MCF 10A (cell line): ENCODE measurements around the gene MED12L. TPM values are rescaled to one million over a fixed set of nuclear protein-coding genes. Genes with fewer than 3 reads are reported as not detected.

Experiments used
- BruUV-seq: library from RNA; stranded (reverse); fragments of 400-500 nt; replicated peaks from 2 replicates; lab custom pipeline; 2021; lab: Mats Ljungman, UMichigan
- CTCF ChIA-PET: fragments of 300-600 bp; sonication (Branson Sonifier 250); formaldehyde crosslinking; extraction: SDS; loops from one replicate; lab custom pipeline; 2021; ENCODE audit warnings: antibody characterized with exemption, inconsistent platforms; lab: Yijun Ruan, JAX
- POLR2A ChIA-PET: fragments of 300-600, 350-650 bp; sonication (Branson Sonifier 250); formaldehyde crosslinking; extraction: SDS; loops from one replicate; lab custom pipeline; 2020; ENCODE audit warnings: antibody characterized with exemption, inconsistent platforms; lab: Yijun Ruan, JAX
- DNase-seq: peaks from one replicate; pipeline ENCODE4 v3.0.0-alpha.2; 2018; ENCODE audit not compliant: unreplicated experiment
- H3K27ac Mint-ChIP-seq: one replicate; pipeline ENCODE4 v1.8.0; 2022; ENCODE audit warnings: mild to moderate bottlenecking, low read depth, mixed read lengths; ENCODE audit not compliant: unreplicated experiment
- H3K27me3 Mint-ChIP-seq: one replicate; pipeline ENCODE4 v1.8.0; 2022; ENCODE audit warnings: mixed read lengths; ENCODE audit not compliant: insufficient read depth, unreplicated experiment
- H3K36me3 Mint-ChIP-seq: one replicate; pipeline ENCODE4 v1.8.0; 2022; ENCODE audit warnings: mild to moderate bottlenecking, moderate library complexity, mixed read lengths; ENCODE audit not compliant: insufficient read depth, unreplicated experiment
- H3K4me1 Mint-ChIP-seq: one replicate; pipeline ENCODE4 v1.8.0; 2022; ENCODE audit warnings: mixed read lengths; ENCODE audit not compliant: insufficient read depth, unreplicated experiment
- H3K4me3 Mint-ChIP-seq: one replicate; pipeline ENCODE4 v1.8.0; 2022; ENCODE audit warnings: mild to moderate bottlenecking, moderate library complexity, mixed read lengths; ENCODE audit not compliant: unreplicated experiment
- H3K9me3 Mint-ChIP-seq: one replicate; pipeline ENCODE4 v1.8.0; 2022; ENCODE audit warnings: mixed read lengths; ENCODE audit not compliant: unreplicated experiment
- CTCF ChIP-seq: fragments of 200-600 bp; IDR thresholded peaks from one replicate; pipeline ENCODE4 v1.8.0; 2022; ENCODE audit warnings: antibody characterized with exemption, mild to moderate bottlenecking; ENCODE audit not compliant: unreplicated experiment
- intact Hi-C: fragments of 100-400 bp; cut with micrococcal nuclease; formaldehyde crosslinking; loops from 2 replicates; pipeline ENCODE4 v1.14.1; 2022
- total RNA-seq: library from RNA; stranded (reverse); gene quantifications from 2 replicates; pipeline ENCODE4 v1.2.3, GENCODE V29; 2022

The MED12L gene
- total RNA-seq, 1 experiment from 2014 or later = 0.47 TPM

GRCh38 chr3:151051533-151051932 is 33.9 kb upstream of the MED12L start:
- no peaks in the 10 kb centered on the region for H3K4me1 Mint-ChIP-seq
- H3K27me3 Mint-ChIP-seq = no peaks in the 10 kb centered on the region
- no peaks in the 10 kb centered on the region for H3K9me3 Mint-ChIP-seq
- POLR2A ChIA-PET = no interaction called here
- BruUV-seq = no TSS peak
- CTCF ChIA-PET = no interaction called here
- no peaks in the 10 kb centered on the region for H3K36me3 Mint-ChIP-seq
- H3K4me3 Mint-ChIP-seq = no peak overlapping the region
- no peak overlapping the region for H3K27ac Mint-ChIP-seq
- DNase-seq = no peak
- TF ChIP-seq CTCF = no peak
- intact Hi-C loops = no loop called here

GRCh38 chr3:151052346-151052745 is 33.1 kb upstream of the MED12L start:
- ChIA-PET POLR2A (no interaction called here), CTCF (no interaction called here)
- Mint-ChIP-seq H3K27me3 (no peaks in the 10 kb centered on the region), H3K9me3 (no peaks in the 10 kb centered on the region), H3K4me3 (no peak overlapping the region), H3K27ac (no peak overlapping the region), H3K36me3 (no peaks in the 10 kb centered on the region), H3K4me1 (no peaks in the 10 kb centered on the region)
- no peak for TF ChIP-seq CTCF
- no TSS peak for BruUV-seq
- intact Hi-C loops = no loop called here
- DNase-seq = no peak

GRCh38 chr3:151052756-151053155 is 32.7 kb upstream of the MED12L start:
- ChIA-PET CTCF (no interaction called here), POLR2A (no interaction called here)
- H3K27ac Mint-ChIP-seq = no peak overlapping the region
- no peak for DNase-seq
- no peak for TF ChIP-seq CTCF
- no peak overlapping the region for H3K4me3 Mint-ChIP-seq
- H3K36me3 Mint-ChIP-seq = no peaks in the 10 kb centered on the region
- intact Hi-C loops = no loop called here
- no peaks in the 10 kb centered on the region for H3K27me3 Mint-ChIP-seq
- BruUV-seq = no TSS peak
- no peaks in the 10 kb centered on the region for H3K4me1 Mint-ChIP-seq
- H3K9me3 Mint-ChIP-seq = no peaks in the 10 kb centered on the region

GRCh38 chr3:151058740-151059139 is 26.7 kb upstream of the MED12L start:
- POLR2A ChIA-PET = no interaction called here
- Mint-ChIP-seq H3K9me3 (no peaks in the 10 kb centered on the region), H3K4me1 (no peaks in the 10 kb centered on the region), H3K4me3 (no peak overlapping the region), H3K27me3 (no peaks in the 10 kb centered on the region), H3K27ac (no peak overlapping the region), H3K36me3 (no peaks in the 10 kb centered on the region)
- CTCF ChIA-PET = interaction anchor here (0.7 to 1.0 kb wide), 2 partner anchors 17 to 26 kb away, joined by 3 read pairs; no protein-coding TSS in a partner anchor
- no peak for TF ChIP-seq CTCF
- intact Hi-C loops = no loop called here
- BruUV-seq = no TSS peak
- DNase-seq = no peak
